ENCODE data around the gene CHD9.

DNA sequence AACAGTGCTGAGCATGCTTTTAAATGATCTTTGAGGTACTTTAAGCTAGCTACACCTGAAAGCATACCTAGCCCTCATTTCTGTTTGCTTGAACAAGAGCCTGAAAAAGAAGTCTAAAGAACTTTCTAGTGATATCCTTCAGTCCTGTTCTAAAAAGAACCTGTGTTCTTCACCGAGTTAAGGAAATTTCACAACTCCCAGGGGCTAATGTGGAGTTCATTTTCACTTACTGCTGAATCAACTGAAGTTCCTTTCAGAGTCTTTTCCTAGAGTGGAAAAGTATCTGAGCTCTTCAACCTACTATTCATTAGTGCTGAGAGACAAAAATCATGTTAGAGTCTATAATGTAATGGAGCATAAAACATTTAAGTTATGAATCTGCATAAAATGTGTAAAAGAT, 66.9 kb downstream of the CHD9 start:
- TF ChIP-seq FOXK2 (IDR thresholded peaks at IDR 0.05) (no peak), ZNF384 (IDR thresholded peaks at IDR 0.05) (no peak), ELF4 (IDR thresholded peaks at IDR 0.05) (no peak), NFRKB (IDR thresholded peaks at IDR 0.05) (no peak), FOXA1 (IDR thresholded peaks at IDR 0.05) (no peak), PKNOX1 (IDR thresholded peaks at IDR 0.05) (no peak), BHLHE40 (IDR thresholded peaks at IDR 0.05; ENCODE audit: borderline replicate concordance) (no peak), ARNT (IDR thresholded peaks at IDR 0.05) (no peak)
